ENCODE data around the gene NR4A2.

DNA sequence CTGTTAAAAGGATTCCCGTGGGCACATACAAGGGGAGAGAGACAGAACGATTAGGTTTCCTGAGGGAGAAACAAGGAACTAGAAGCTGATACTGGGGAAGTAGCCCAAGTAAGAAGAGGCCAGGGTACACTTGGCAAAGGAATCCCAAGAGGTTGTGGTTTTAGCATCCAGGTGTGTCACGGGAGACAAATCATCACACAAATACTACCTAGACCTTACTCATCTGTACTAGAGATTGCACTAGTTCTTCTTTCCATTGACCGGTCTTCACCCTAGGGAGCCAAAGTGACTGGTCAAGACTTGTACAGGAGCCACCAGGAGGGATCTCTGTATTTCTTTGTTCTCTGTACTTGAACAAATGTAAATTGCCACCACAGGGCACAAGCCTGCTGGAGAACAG lies 14.2 kb upstream of the NR4A2 start:
- TF ChIP-seq, protein P1, sequence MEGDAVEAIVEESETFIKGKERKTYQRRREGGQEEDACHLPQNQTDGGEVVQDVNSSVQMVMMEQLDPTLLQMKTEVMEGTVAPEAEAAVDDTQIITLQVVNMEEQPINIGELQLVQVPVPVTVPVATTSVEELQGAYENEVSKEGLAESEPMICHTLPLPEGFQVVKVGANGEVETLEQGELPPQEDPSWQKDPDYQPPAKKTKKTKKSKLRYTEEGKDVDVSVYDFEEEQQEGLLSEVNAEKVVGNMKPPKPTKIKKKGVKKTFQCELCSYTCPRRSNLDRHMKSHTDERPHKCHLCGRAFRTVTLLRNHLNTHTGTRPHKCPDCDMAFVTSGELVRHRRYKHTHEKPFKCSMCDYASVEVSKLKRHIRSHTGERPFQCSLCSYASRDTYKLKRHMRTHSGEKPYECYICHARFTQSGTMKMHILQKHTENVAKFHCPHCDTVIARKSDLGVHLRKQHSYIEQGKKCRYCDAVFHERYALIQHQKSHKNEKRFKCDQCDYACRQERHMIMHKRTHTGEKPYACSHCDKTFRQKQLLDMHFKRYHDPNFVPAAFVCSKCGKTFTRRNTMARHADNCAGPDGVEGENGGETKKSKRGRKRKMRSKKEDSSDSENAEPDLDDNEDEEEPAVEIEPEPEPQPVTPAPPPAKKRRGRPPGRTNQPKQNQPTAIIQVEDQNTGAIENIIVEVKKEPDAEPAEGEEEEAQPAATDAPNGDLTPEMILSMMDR (IDR thresholded peaks at IDR 0.05): no peak
- TF ChIP-seq POLR2A (IDR thresholded peaks at IDR 0.05): no peak
